Activated CD4-positive, alpha-beta T cell treated with anti-CD3 and anti-CD28 coated beads, Interleukin-2, amount 50 U/mL, for 48 hours (primary cell): ENCODE results near the gene GOLGA6D.
A peak's percentile ranks its signal among the peaks of the same experiment; 100 is the strongest.
"Not testable (repeated sequence)": the region's sequence is repeated elsewhere in the genome, so short reads cannot be mapped to it uniquely, and the experiment has no call there.

ENCODE experiments used
- DNase-seq, 2 experiments: peaks; one replicate each; pipeline ENCODE4 v3.0.0-alpha.2; 2020

The GOLGA6D gene

GRCh38 chr15:75333654-75334419, 51.2 kb downstream of the GOLGA6D start:
- not testable (repeated sequence) for DNase-seq

GRCh38 chr15:75335313-75335704, 52.7 kb downstream of the GOLGA6D start:
- no peak for DNase-seq

DNA sequence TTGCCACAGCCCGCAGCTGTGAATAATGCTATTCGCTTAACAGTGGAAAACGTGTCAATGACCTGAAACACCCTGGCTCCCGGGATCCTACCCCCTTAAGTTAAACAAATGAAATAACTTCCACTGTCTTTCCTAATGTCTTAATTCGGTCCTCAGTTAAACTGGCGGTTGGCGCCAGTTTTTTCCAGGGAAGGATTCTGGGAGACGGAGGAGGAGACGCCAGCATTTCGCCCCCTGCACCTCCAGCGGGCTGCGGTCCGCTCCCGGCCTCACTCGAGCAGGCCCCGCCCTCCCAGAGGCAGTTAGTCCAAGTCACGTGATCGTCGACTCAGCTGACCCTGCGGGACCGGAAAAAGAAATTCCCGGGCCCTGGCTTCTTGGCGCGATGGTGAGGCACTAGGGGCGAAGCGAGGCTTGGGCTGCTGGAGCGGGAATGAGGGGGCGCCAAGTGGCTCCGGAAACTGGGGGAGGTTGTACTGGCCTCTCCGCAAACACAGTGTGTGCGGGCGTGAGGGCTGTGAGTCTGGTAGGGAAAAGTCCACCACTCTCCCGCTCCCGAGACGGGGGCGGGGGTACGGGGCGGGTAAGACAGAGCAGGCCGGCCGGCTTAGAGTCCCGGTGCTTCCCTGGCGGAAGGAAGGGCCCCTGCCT, 53.2 kb downstream of the GOLGA6D start, which contains the start of gene COMMD4:
TSS of gene COMMD4 (plus strand) at position 359 of the 651 bp plus-strand sequence. CDS start at position 386, 27 bp downstream.
- peak; percentile 93 to 94 for DNase-seq

DNA sequence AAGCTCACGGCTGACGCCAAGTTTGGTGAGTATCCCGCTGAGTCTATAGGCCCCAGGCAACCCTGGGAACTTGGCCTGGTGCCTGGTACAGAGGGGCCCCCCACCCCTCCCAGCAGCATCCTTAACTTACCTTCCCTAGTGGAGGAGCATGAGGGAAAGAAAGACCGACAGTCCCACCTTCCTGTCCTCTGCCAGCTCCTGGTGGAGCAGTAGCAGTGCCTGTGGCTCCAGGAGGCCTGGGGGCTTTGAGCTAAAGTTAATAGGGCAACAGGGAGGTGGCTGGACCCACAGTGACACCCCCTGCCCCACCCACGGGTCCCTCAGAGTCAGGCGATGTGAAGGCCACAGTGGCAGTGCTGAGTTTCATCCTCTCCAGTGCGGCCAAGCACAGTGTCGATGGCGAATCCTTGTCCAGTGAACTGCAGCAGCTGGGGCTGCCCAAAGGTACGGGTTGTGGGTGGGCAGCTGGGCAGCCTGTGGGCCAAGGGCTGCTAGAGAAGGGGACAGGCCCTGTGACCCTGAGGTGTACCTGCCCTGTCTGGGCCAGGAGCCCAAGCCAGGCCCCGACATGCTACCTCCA, 56.1 kb downstream of the GOLGA6D start:
- DNase-seq = no peak

DNA sequence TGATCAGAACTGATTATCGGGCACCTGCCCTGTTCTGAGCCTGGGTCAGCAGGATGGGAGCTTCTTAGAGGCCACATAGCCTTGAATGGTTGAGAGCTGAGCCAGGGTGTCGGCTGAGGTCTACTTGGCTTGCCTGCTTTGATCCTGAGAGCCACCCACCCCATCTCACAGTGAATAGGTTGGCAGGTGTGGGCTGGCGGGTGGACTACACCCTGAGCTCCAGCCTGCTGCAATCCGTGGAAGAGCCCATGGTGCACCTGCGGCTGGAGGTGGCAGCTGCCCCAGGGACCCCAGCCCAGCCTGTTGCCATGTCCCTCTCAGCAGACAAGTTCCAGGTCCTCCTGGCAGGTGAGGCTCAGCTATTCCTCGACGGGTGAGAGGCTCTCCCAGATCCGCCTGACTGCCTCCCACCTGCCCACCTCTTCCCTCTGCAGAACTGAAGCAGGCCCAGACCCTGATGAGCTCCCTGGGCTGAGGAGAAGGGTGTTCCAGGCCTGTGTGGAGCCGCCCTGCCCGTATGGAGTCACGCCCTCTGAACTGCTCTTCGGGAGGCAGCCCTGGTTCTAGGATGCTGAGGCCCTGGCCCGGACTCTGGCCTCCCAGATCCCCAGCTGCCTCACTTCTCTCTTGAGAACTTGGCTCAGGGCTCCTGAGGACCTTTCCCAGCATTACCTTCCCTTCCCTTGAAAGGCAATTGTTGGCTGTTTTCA, 57.1 kb downstream of the GOLGA6D start:
- no peak for DNase-seq

- DNase-seq = no peak
Measured at GRCh38 chr15:75342221-75342620, 59.6 kb downstream of the GOLGA6D start.

GRCh38 chr15:75343953-75344352, 61.3 kb downstream of the GOLGA6D start:
- not testable (repeated sequence) for DNase-seq
